ENCODE results near the gene EMILIN2. TPM values are rescaled to one million over a fixed set of nuclear protein-coding genes. Genes with fewer than 3 reads are reported as not detected.

The EMILIN2 gene
- total and polyA plus RNA-seq, 2 of the 13 experiments (the other 11 are each of a cell fraction or from before 2014, with no cell fraction given), result 7.6 to 8.2 TPM

DNA sequence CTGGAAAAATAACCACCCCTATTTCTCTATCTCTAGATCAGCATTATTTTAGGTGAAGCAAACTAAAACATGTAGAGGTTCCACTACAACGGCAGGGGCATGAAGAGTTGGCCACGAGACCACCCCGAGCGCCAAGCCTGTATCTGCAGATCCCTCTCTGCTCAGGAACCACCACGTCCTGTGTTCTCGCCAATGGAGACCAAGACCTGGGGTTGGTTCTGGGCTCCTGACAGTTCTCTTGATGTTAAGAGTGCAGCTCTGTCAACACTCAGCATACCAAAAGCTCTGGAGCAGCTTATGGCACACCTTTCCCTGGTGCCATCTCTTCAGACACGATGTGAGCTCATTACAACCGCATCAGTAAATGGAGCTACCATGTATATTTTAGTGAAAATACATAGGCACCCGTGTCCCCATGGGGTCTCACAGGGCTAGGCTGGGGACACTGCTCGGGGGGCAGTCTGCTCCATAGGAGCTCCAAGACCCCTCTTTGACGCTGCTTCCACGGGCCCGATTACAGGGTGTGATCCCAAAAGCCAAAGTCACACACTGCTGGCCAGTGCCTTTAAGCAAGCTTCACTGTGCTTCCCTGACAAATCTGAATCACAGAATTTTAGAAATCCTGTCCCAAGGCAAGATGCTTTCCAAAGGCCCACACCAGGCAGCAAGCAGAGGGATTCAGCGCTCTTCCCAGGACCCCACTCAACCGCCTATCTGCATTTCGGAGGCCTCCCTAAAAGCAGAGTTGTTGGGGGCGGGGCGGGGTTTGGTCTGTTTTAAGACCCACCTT lies 72.2 kb downstream of the EMILIN2 start (continued):
- TF ChIP-seq, protein P1, sequence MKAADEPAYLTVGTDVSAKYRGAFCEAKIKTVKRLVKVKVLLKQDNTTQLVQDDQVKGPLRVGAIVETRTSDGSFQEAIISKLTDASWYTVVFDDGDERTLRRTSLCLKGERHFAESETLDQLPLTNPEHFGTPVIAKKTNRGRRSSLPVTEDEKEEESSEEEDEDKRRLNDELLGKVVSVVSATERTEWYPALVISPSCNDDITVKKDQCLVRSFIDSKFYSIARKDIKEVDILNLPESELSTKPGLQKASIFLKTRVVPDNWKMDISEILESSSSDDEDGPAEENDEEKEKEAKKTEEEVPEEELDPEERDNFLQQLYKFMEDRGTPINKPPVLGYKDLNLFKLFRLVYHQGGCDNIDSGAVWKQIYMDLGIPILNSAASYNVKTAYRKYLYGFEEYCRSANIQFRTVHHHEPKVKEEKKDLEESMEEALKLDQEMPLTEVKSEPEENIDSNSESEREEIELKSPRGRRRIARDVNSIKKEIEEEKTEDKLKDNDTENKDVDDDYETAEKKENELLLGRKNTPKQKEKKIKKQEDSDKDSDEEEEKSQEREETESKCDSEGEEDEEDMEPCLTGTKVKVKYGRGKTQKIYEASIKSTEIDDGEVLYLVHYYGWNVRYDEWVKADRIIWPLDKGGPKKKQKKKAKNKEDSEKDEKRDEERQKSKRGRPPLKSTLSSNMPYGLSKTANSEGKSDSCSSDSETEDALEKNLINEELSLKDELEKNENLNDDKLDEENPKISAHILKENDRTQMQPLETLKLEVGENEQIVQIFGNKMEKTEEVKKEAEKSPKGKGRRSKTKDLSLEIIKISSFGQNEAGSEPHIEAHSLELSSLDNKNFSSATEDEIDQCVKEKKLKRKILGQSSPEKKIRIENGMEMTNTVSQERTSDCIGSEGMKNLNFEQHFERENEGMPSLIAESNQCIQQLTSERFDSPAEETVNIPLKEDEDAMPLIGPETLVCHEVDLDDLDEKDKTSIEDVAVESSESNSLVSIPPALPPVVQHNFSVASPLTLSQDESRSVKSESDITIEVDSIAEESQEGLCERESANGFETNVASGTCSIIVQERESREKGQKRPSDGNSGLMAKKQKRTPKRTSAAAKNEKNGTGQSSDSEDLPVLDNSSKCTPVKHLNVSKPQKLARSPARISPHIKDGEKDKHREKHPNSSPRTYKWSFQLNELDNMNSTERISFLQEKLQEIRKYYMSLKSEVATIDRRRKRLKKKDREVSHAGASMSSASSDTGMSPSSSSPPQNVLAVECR (CRISPR knock-in tag; IDR thresholded peaks at IDR 0.05; ENCODE audit: borderline replicate concordance), result no peak

DNA sequence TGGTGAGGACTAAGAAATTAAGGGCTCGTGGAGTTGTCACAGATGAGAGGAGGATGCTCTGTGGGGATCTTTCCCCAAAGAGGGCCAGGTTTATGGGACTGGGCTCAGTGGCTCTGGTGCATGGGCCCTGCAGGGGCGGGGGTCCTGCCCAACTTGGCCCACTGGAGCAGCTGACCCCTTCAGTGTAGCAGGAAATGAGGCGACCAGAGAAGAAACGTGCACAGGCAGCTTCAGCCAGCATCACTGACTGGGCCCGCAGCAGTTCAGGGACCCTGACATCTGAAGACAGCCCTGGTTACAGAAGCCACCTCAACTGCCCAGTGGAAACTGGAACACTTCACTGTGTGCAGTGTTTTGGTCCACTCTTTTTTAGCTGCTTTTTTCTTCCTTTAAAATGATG lies 72.8 kb downstream of the EMILIN2 start:
- H4K20me1 ChIP-seq (ENCODE audit: insufficient read depth, low read length), result no peaks in the 10 kb centered on the region
- WGBS (ENCODE audit: low lambda C conversion rate), result 100% methylated on average over 2 of the region's 5 CpGs
- FAIRE-seq, result no peak
- no peaks in the 10 kb centered on the region for H3K9me3 ChIP-seq (ENCODE audit: low read length)
- BruUV-seq (replicated peaks), result no TSS peak
- H3K27me3 ChIP-seq (ENCODE audit: control insufficient read depth in 1 of 2, insufficient read depth in 2 of 2, low read length in 2 of 2), result no peaks in the 10 kb centered on the region
- peaks cover 40 to 97% of the 10 kb centered on the region in 2 experiments for H3K36me3 ChIP-seq (replicated peaks in 1 of 2; ENCODE audit: control insufficient read depth in 1 of 2, insufficient read depth in 2 of 2, low read length in 2 of 2)
- ATAC-seq, result peak; percentile 5; the same call in 1 of the 3 replicates
- POLR2A ChIA-PET, result no interaction called here
- no peak overlapping the region for H2AFZ ChIP-seq (ENCODE audit: low read length)
- CTCF ChIA-PET (ENCODE audit: low intra/inter-chr PET ratio, low total read pairs), result no interaction called here
- TF ChIP-seq ZNF350 (CRISPR knock-in tag; IDR thresholded peaks at IDR 0.05; ENCODE audit: borderline replicate concordance, low read depth), result no peak
- TF ChIP-seq, protein P2, sequence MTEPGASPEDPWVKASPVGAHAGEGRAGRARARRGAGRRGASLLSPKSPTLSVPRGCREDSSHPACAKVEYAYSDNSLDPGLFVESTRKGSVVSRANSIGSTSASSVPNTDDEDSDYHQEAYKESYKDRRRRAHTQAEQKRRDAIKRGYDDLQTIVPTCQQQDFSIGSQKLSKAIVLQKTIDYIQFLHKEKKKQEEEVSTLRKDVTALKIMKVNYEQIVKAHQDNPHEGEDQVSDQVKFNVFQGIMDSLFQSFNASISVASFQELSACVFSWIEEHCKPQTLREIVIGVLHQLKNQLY (CRISPR knock-in tag; IDR thresholded peaks at IDR 0.05), result no peak
- TF ChIP-seq PHF5A (CRISPR knock-in tag; IDR thresholded peaks at IDR 0.05; ENCODE audit: low read depth, unreplicated experiment), result no peak
- TF ChIP-seq AGO2 (optimal IDR thresholded peaks at IDR 0.05; ENCODE audit: low read depth, low read length), result peak; percentile 22
- no peak for TF ChIP-seq ZBTB7A (CRISPR knock-in tag; IDR thresholded peaks at IDR 0.05)
- TF ChIP-seq, protein P3, sequence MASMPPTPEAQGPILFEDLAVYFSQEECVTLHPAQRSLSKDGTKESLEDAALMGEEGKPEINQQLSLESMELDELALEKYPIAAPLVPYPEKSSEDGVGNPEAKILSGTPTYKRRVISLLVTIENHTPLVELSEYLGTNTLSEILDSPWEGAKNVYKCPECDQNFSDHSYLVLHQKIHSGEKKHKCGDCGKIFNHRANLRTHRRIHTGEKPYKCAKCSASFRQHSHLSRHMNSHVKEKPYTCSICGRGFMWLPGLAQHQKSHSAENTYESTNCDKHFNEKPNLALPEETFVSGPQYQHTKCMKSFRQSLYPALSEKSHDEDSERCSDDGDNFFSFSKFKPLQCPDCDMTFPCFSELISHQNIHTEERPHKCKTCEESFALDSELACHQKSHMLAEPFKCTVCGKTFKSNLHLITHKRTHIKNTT (CRISPR knock-in tag; IDR thresholded peaks at IDR 0.05), result no peak
- TF ChIP-seq, protein P4, sequence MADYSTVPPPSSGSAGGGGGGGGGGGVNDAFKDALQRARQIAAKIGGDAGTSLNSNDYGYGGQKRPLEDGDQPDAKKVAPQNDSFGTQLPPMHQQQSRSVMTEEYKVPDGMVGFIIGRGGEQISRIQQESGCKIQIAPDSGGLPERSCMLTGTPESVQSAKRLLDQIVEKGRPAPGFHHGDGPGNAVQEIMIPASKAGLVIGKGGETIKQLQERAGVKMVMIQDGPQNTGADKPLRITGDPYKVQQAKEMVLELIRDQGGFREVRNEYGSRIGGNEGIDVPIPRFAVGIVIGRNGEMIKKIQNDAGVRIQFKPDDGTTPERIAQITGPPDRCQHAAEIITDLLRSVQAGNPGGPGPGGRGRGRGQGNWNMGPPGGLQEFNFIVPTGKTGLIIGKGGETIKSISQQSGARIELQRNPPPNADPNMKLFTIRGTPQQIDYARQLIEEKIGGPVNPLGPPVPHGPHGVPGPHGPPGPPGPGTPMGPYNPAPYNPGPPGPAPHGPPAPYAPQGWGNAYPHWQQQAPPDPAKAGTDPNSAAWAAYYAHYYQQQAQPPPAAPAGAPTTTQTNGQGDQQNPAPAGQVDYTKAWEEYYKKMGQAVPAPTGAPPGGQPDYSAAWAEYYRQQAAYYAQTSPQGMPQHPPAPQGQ (CRISPR knock-in tag; IDR thresholded peaks at IDR 0.05; ENCODE audit: borderline replicate concordance), result no peak
- peak; percentile 12 for TF ChIP-seq RBM22 (optimal IDR thresholded peaks at IDR 0.05; ENCODE audit: low read length)
- peak; percentile 7; the same call in 1 of the 2 replicates for TF ChIP-seq POLR2G (IDR thresholded peaks at IDR 0.05; ENCODE audit: low read depth, low read length)
- TF ChIP-seq NFATC3 (CRISPR knock-in tag; IDR thresholded peaks at IDR 0.05), result no peak
- no peak for TF ChIP-seq RFXAP (CRISPR knock-in tag; IDR thresholded peaks at IDR 0.05; ENCODE audit: borderline replicate concordance)
- H3K4me2 ChIP-seq (ENCODE audit: low read depth, low read length), result no peak overlapping the region
- intact Hi-C loops (cut with micrococcal nuclease; ENCODE audit: unreplicated experiment), result no loop called here
- DNase-seq (ENCODE audit: low spot score), result no peak
- no peak overlapping the region for H3K9ac ChIP-seq (ENCODE audit: insufficient read depth, low read depth, low read length)
- no peak overlapping the region for H3K27ac ChIP-seq (ENCODE audit: extremely low read length, insufficient read depth, low read length)
- H3K79me2 ChIP-seq (ENCODE audit: insufficient read depth, low read length), result no peaks in the 10 kb centered on the region
- H3K4me1 ChIP-seq (ENCODE audit: insufficient read depth, low read length), result peaks cover 14% of the 10 kb centered on the region
- in situ Hi-C loops (cut with HindIII; ENCODE audit: extremely low pct_ligation_motif_present, low pct_unique_long_range_greater_than_20kb), result no loop called here
- H3K4me3 ChIP-seq (replicated peaks in 1 of 3; ENCODE audit: insufficient read depth in 1 of 3, low read depth in 2 of 3, low read length in 3 of 3), result no peak overlapping the region

All from HepG2 (cell line).